ENCODE measurements around the gene MBD3L1. TPM values are rescaled to one million over a fixed set of nuclear protein-coding genes. Genes with fewer than 3 reads are reported as not detected.
A peak's percentile ranks its signal among the peaks of the same experiment; 100 is the strongest.

Gene MBD3L1
- not detected for total RNA-seq
- not detected for polyA plus RNA-seq

GRCh38 chr19:8832132-8833021 is at the start of gene MBD3L1, which contains the start of gene ZNF558:
Gene MBD3L1 (plus strand): TSS chr19:8832377. CDS start chr19:8842679, 10,302 bp downstream.
Gene ZNF558 (minus strand): TSS chr19:8832304. CDS start chr19:8822659, 9,645 bp downstream.
- Histone ChIP-seq H3K27ac (ENCODE audit: low read depth in 1 of 2, low read length in 2 of 2) (peak within 1 kb of the TSS; percentile 84 to 97), H3K9me3 (ENCODE audit: control insufficient read depth in 4 of 4, low read length in 3 of 4) (peaks cover 0 to 4% (median under 1%) of the 10 kb centered on the region in 4 donors), H3K4me3 (ENCODE audit: low read depth in 1 of 3, low read length in 3 of 3) (peak within 1 kb of the TSS; percentile 90 to 97 (median 94)), H3K36me3 (ENCODE audit: control insufficient read depth in 4 of 4, insufficient read depth in 3 of 4, low read depth in 1 of 4, low read length in 3 of 4) (peaks cover 0 to 25% (median 10%) of the 10 kb centered on the region in 4 donors), H3K27me3 (ENCODE audit: control insufficient read depth in 4 of 4, insufficient read depth in 4 of 4, low read length in 3 of 4) (no peaks in the 10 kb centered on the region), H3K4me1 (ENCODE audit: control insufficient read depth in 4 of 4, insufficient read depth in 4 of 4, low read length in 3 of 4) (peaks cover 0 to 6% (median 3%) of the 10 kb centered on the region in 4 donors), H3K9ac (ENCODE audit: low read depth in 1 of 2, low read length in 2 of 2) (peak within 1 kb of the TSS; percentile 55 to 71)
- peak; percentile 86 for TF ChIP-seq NR2F2 (IDR thresholded peaks at IDR 0.05)
- TF ChIP-seq ZBTB33 (IDR thresholded peaks at IDR 0.05): no peak
- no peak for TF ChIP-seq FOXA1 (IDR thresholded peaks at IDR 0.05)
- TF ChIP-seq REST (IDR thresholded peaks at IDR 0.05): no peak
- peak; percentile 43 for TF ChIP-seq YY1 (IDR thresholded peaks at IDR 0.05)
- no peak for TF ChIP-seq HNF4A (conservative IDR thresholded peaks at IDR 0.05)
- TF ChIP-seq JUND (IDR thresholded peaks at IDR 0.05): peak in 1 of 2 donors; percentile 29
- TF ChIP-seq RAD21 (IDR thresholded peaks at IDR 0.05): no peak
- TF ChIP-seq EGR1 (IDR thresholded peaks at IDR 0.05; ENCODE audit: low read depth in 2 of 2): peak in 1 of 2 donors; percentile 7
- TF ChIP-seq GABPA (IDR thresholded peaks at IDR 0.05 in 1 of 2, conservative IDR thresholded peaks at IDR 0.05 in 1 of 2): peak; percentile 71 to 91
- peak; percentile 89 for TF ChIP-seq SP1 (IDR thresholded peaks at IDR 0.05)
- TF ChIP-seq, protein P1, sequence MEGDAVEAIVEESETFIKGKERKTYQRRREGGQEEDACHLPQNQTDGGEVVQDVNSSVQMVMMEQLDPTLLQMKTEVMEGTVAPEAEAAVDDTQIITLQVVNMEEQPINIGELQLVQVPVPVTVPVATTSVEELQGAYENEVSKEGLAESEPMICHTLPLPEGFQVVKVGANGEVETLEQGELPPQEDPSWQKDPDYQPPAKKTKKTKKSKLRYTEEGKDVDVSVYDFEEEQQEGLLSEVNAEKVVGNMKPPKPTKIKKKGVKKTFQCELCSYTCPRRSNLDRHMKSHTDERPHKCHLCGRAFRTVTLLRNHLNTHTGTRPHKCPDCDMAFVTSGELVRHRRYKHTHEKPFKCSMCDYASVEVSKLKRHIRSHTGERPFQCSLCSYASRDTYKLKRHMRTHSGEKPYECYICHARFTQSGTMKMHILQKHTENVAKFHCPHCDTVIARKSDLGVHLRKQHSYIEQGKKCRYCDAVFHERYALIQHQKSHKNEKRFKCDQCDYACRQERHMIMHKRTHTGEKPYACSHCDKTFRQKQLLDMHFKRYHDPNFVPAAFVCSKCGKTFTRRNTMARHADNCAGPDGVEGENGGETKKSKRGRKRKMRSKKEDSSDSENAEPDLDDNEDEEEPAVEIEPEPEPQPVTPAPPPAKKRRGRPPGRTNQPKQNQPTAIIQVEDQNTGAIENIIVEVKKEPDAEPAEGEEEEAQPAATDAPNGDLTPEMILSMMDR (IDR thresholded peaks at IDR 0.05; ENCODE audit: low read depth, low read length, missing input control): peak; percentile 14
- TF ChIP-seq, protein P2, sequence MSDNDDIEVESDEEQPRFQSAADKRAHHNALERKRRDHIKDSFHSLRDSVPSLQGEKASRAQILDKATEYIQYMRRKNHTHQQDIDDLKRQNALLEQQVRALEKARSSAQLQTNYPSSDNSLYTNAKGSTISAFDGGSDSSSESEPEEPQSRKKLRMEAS (IDR thresholded peaks at IDR 0.05): peak; percentile 26
- no peak for TF ChIP-seq TAF1 (conservative IDR thresholded peaks at IDR 0.05)
- no peak for TF ChIP-seq ATF3 (IDR thresholded peaks at IDR 0.05)
- no peak for TF ChIP-seq HNF4G (IDR thresholded peaks at IDR 0.05)
- TF ChIP-seq FOXA2 (IDR thresholded peaks at IDR 0.05): no peak
- peak in 1 of 2 donors; percentile 23 for TF ChIP-seq RXRA (IDR thresholded peaks at IDR 0.05)
- peak; percentile 99 for DNase-seq (ENCODE audit: low spot score)
- 1% methylated on average over 78 of the region's 78 CpGs for WGBS

All from liver (tissue), 9 donors.